NCI-H1436 treated with DMSO at 0.1 percent for 48 hours (cell line): ENCODE data around the gene SOX1.

ENCODE experiments used
- DNase-seq: peaks from one replicate; lab custom pipeline; 2025; lab: John Stamatoyannopoulos, UW

The SOX1 gene

DNA sequence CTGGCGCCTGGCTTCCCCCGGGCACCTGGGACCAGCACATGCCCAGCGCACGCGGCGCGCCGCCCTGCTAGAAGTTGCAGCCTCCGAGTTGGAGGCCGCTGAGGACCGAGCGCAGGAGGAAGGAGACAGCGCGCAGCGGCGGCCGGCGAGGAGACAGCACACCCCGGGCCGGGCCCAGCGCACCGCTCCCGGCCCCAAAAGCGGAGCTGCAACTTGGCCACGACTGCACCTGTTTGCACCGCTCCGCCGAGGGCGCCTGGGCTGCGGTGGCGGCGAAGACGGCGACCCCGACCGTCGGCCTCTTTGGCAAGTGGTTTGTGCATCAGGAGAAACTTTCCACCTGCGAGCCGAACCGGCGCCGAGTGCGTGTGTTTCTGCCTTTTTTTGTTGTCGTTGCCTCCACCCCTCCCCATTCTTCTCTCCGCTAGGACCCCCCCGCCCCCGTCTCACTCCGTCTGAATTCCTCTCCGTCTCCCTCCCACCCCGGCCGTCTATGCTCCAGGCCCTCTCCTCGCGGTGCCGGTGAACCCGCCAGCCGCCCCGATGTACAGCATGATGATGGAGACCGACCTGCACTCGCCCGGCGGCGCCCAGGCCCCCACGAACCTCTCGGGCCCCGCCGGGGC is at the start of gene SOX1:
SOX1 (plus strand) TSS at position 34 of the 626 bp plus-strand sequence; CDS start at position 544, 510 bp downstream.
- no peak for DNase-seq

GRCh38 chr13:112024577-112024976 is 42.4 kb upstream of the SOX1 start:
- no peak for DNase-seq

GRCh38 chr13:112027250-112027649 is 39.7 kb upstream of the SOX1 start:
- DNase-seq: no peak

- no peak for DNase-seq
Measured at GRCh38 chr13:112028481-112028880, 38.5 kb upstream of the SOX1 start.

- no peak for DNase-seq
Measured at GRCh38 chr13:112029143-112029542, 37.8 kb upstream of the SOX1 start.

GRCh38 chr13:112032186-112032993 is 34.6 kb upstream of the SOX1 start:
- no peak for DNase-seq

DNA sequence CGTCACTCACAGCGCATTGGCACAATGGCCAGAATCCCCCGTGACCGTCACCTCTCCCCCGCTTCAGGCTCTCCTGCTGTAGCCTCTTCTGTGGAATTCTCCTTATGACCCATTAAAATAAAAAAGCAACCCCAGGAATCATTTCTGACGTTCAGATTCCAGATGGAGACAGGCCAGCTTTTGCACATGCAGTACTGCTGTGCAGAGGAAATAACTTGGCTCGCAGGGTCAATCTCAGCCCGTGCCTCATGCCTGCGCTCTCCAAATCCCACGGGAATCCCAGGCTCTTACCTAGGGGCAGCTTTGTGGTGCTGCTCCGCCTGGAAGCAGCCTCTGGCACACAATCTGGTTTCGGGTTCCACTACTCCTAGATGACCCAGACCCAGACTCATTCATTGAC is 32.7 kb upstream of the SOX1 start:
- DNase-seq: no peak

- DNase-seq: no peak
Measured at GRCh38 chr13:112034846-112035245, 32.1 kb upstream of the SOX1 start.

- DNase-seq: no peak
Measured at GRCh38 chr13:112042496-112042895, 24.5 kb upstream of the SOX1 start.

DNA sequence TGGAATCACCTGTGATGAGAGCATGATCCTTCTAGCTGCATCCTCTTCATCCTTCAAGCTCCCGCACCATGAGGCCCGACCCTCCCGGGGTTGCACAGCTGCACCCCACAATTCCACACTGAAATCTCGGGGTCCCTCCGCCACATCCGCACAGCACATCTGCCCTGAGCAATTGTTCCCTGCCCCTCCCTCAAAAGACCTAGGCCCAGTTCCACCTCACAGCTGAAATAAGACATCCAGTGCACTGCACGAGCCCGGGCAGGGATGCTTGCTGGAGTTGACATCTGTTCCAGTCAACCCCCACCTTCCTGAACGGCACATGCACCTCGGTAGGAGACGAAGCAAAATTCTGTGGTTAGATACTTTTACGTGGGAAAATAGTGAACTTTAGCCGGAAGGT is 14.7 kb upstream of the SOX1 start:
- no peak for DNase-seq

GRCh38 chr13:112053167-112053743 is 13.7 kb upstream of the SOX1 start:
- no peak for DNase-seq

DNA sequence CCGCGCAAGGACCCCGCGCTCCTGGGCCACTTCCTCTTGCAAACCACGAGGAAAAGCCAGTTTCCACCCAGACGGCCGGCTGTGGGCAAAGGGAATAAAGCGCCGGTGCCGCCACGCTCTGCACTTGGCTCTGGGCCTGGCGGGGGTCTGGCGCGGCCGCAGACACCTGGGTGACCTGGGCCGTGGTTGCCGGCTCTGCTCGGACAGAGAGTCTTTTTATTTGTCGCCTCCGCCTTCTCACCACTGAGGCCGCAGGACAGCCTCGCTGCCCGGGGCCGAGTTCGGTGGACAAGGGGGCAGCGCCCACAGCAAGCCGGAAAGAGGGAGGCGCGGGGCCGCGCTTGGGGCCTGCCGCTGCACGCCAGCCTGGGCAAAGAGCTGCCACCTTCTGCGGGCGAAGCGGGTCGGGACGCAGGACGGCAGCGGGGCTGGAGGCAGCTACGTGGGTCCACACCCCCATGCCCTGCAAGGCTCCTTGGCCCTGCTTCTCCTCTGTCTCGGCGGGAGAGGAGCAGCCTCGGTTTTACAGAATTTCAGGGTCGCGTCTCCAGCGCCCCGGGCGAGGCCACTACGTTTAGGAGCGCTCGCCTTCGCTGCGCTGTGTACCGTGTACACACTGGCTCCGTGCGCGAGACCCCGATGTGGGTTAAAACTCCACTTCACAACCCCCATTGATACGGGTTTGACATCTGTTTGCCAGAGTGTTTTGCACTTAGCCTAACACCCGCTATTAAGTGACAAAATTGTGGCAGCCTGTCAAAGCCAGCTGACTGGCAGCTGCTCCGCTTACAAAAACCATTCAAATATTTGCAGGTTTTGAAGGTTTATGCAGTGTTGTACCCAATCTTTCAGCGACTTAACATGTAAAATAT is 13.0 kb upstream of the SOX1 start:
- no peak for DNase-seq

DNA sequence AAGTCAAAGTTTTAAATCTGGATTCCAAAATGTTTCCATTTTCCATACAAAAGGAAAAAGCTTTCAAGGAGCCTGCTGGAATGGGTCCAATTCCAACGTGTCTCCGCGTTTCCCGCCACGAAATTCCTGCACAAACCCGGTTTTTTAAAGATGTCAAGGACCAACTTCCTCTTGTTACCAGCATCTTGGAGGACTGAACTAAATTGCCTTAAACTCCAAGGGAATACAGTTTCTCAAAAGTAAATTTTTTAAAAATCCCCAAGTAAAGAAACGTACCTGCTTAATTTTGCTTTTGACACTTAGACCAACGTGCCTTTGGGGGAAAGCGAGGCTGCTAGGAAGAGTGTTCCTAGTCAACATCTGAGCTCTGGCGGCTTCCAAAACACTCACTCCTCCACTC is 12.3 kb upstream of the SOX1 start:
- no peak for DNase-seq

GRCh38 chr13:112055036-112055914 is 11.7 kb upstream of the SOX1 start:
- DNase-seq: no peak

DNA sequence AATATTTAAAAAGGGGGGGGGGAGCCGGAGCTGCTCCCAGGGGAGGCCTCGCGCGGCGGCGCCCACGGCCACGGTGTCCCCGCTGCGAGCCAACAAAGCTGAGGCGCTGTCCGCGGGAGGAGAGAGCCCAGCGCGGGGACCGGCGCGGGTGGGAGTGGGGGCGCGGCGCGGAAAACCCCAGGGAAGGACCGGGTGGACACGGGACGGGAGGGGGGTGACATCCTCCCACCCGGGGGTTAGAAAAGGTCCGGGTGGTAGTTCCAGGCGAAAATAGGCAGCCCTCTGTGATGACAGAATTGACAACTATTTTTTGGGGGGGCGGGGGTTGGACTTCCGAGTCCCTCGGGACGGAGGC is 11.1 kb upstream of the SOX1 start:
- no peak for DNase-seq

DNA sequence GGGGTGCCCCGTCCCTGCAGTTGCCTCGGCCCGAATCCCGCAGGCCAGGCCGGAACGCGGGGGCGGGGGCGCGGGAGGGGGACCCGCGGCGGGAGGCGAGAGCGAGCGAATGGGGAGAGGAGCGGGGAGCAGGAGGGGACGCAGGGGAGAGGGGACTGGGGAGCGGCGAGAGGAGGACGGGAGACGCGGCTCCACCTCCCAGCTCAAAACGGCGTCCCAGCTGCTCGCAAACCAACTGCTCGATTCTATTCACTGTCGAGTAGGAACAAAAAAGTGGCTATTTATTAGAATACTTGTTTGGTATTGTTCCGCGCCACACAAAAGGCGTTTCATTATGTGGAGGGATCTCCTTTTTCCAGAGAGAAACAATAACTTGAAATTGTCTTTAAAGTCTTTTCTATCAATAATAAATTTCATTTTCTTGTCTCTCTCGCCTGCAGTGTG is 10.6 kb upstream of the SOX1 start:
- no peak for DNase-seq

DNA sequence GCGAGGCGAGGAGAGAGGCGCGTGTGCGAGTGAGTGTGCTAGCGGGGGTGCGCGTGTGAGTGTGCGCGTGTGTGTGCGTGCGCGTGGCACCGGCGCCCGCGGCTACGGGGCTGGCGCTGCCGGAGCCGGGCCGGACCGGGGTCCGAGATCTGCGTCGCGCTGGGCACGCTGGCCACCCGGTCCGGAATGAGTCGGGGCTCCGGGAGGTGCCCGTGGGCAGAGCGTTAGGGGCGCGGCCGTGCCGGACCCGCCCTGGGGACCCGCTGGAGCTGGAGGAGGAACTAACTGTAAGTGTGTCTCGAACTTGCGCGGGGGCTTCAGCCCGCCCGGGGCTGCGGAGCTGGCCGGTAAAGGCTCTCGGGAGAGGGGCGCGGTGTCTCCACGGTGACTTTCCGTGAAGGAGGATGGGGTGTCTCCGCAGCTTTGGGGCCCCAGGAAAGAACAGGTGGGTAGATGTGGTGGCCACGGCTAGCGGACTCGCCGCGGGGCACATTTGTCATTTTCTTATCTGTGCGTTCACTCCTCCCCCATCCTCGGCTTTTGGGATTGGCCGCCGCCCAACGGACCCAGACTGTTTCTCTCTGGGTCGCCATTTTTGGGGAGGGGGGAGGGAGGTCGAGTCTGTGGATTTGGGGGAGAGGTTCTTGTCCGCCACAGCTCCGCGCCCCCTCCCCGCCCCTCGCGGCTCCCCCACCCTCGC is 10.1 kb upstream of the SOX1 start:
- DNase-seq: no peak

- no peak for DNase-seq
Measured at GRCh38 chr13:112057439-112057735, 9.6 kb upstream of the SOX1 start.

GRCh38 chr13:112057736-112058518 is 9.0 kb upstream of the SOX1 start:
- no peak for DNase-seq

- no peak for DNase-seq
Measured at GRCh38 chr13:112058519-112058873, 8.5 kb upstream of the SOX1 start.
